Stimulated activated CD8-positive, alpha-beta memory T cell treated with anti-CD3 and anti-CD28 coated beads, Interleukin-15, amount 100 ng/mL, for 48 hours (primary cell): Measurements from ENCODE around the gene PAK2.
"Not testable (repeated sequence)": the region's sequence is repeated elsewhere in the genome, so short reads cannot be mapped to it uniquely, and the experiment has no call there.

Experiments used
- DNase-seq, 2 donors: peaks; one replicate each; pipeline ENCODE4 v3.0.0-alpha.2; 2020; ENCODE audit warnings: low read depth in 2 of 2

The PAK2 gene

DNA sequence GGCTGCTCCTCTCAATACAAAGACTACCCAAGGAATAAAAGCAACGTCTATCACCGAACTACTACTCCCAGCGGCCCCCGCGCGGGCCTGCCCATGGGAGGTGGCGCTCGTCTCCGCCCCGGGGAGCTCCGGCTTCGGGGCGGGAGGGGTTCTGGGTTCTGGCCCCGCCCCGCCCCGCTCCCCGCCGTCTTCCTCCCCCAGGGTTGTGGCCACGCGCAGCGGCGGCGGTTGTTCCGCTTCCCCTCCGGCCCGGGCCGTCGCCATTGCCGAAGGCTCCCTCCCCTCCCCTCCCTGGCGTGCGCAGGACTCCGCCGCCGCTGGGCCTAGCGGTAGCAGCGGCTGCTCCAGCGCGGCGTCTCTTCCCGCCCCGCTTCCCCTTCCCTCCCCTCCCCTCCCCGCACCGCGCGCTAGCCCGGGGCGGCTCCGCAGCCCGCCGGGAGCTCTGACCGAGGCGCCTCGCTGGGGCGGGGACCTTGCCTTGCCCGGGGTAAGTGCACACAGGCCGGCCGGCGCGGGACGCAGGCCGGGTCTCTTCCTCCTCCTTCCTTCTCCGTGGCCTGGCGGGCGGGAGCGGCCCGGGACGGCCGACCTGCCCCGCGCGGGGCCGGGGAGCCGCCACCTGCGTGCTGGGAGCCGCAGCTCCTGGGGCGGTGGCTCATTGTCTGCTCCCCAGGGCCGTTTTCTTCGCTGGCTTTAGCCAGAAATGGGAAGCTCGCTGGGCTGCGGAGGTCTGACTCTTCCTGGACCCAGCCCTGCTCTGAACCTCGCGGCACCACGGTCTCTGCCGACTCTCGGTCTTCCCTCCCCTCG, at the start of gene PAK2:
Gene PAK2, plus strand, starts transcription at position 187 of the 810 bp plus-strand sequence. CDS start 42,790 bp downstream, outside the sequence.
- peak; percentile 85 to 89 for DNase-seq

DNA sequence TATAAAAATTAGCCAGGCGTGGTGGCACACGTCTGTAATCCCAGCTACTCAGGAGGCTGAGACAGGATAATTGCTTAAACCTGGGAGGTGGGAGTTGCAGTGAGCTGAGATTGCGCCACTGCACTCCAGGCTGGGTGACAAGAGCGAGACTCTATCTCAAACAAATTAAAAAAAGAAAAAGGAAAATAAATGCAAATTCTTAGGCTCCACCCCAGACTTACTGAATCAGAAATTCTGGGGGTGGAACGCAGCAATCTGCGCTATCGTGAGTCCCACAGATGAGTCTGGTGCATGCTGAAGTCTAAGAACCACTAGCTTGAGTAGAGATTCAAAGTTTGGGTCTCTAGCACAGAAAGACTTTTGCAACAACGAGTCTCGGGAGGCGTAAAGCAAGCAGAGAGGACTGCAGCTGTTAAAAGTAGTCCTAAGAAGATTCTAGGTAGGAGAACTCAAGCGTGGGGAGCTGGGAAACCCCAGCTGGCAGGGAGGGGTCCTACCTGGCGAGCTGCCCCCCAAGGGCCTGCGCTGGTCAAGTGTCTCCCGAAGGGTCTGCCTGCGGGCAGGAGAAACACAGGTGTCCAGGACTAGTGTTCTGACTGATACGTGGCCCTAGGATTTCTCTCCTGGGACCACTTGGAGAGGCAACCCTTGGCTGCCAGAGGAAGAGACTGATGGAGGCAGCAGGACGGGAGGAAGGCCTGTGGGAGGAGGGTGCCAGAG, 49.6 kb upstream of the PAK2 start:
- DNase-seq: no peak

DNA sequence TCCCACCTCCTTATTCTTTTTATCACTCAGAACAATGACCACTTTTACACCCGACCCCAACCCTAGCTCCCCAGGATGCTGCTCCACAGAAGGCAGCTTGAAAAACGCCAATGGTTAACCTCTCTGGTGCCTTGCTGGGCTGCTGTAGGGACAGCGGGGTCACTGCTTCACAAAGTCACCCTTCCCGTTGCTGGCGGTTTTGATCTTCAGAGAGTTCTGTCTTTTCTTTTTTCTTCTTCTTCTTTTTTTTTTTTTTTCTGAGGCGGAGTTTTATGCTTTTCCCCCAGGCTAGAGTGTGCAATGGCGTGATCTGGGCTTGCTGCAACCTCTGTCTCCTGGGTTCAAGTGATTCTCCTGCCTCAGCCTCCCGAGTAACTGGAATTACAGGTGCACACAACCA, 48.3 kb upstream of the PAK2 start:
- DNase-seq: no peak

- DNase-seq: no peak
Observed at GRCh38 chr3:196694202-196694638, 45.4 kb upstream of the PAK2 start.

- no peak for DNase-seq
Observed at GRCh38 chr3:196694941-196695848, 44.5 kb upstream of the PAK2 start.

DNA sequence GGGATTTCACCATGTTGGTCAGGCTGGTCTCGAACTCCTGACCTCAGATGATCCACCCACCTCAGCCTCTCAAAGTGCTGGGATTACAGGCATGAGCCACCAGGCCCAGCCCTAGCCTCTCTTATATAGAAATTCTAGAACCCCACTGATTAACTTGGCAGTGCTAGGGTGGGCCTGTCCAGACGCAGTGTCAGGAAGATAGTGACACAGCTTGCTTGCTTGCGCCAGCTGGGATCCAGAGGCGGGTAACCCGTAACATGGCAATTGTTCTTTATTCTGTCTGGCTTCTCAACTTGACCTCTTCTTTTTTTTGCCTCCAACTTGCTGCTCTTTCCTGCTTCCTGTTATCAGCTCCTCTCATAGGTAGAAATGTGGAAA, 43.8 kb upstream of the PAK2 start:
- no peak for DNase-seq

- no peak for DNase-seq
Observed at GRCh38 chr3:196697270-196697669, 42.4 kb upstream of the PAK2 start.

- DNase-seq: no peak
Observed at GRCh38 chr3:196699749-196700148, 39.9 kb upstream of the PAK2 start.

DNA sequence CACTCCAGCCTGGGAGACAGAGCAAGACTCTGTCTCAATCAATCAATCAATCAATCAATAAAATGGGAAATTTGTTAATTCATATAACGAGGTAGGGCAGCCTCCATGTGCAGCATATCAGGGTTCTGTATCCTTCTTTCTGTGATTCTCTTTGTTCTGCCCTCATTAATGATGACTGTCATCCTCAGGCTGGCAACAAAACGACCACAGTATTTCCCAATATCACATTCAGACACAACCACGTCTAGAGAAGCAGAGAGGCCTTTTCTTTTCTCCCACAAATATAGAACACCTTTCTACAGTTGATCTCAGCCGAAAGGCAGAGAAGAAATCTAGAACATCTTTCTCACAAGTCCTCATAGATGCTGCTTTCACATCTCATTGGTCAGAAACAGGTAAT, 38.9 kb upstream of the PAK2 start:
- DNase-seq: no peak

DNA sequence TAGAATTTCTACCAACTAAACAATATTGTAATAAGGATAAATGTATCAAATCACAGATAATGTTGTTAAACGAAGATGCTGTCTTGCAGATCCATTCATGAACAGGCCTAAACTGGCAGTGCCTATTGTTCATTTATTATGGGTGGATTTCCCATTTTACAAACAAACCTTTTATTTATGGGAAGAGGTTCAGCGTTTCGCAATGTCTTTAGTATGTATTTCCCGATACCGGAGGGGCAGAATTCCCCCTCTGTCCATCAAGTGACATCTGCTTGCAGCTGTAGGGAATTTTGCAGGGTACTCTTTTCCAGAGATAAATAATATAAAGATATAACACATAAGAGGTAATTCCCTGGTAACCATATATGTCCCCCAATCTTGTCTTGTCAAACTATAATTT, 33.3 kb upstream of the PAK2 start:
- DNase-seq: no peak

DNA sequence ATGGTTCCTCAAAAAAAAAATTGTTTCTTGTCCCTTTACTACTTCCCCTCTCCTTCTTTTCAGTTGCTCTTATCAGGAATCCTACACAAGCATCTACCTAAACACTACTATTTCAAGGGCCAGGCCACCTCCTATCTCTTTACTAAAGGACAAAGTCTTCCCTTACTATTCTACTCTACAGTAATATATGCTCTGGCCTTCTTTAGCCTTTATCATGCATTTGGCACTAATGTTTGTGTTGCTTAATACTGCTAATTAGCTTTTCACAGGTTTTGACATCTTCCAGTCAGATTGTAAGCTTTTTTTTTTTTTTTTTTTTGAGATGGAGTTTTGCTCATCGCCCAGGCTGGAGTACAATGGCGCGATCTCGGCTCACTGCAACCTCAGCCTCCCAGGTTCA, 32.9 kb upstream of the PAK2 start:
- DNase-seq: no peak

- no peak for DNase-seq
Observed at GRCh38 chr3:196707566-196707965, 32.1 kb upstream of the PAK2 start.

DNA sequence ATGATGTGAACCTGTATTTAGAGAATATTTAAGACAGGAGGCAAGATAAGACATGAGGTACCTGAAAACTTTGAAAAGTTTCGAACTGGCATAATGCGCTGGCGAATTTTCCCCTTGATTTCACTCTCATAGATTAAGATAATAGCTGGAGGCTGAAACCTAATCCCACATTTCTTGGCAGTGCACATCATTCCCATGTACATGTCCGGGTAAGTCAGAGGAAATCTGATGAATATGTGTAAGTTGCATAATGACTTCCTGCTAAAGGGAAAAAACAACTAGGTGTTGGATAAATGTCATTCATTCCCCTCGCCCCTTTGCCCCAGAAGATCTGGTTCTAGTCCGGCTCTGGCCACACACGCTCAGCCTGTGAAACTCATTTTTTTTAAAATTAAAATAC, 31.2 kb upstream of the PAK2 start:
- no peak for DNase-seq

GRCh38 chr3:196711838-196712513, 27.7 kb upstream of the PAK2 start, which contains the start of the genes CEP19 and PIGX:
Gene CEP19, minus strand, starts transcription at chr3:196712250. Its CDS starts 3,593 bp downstream, at chr3:196708657.
Gene PIGX, plus strand, starts transcription at chr3:196712377.
- DNase-seq: peak; percentile 85 to 88

GRCh38 chr3:196712514-196713413, 26.9 kb upstream of the PAK2 start:
- DNase-seq: peak in 1 of 2 donors; percentile 57

DNA sequence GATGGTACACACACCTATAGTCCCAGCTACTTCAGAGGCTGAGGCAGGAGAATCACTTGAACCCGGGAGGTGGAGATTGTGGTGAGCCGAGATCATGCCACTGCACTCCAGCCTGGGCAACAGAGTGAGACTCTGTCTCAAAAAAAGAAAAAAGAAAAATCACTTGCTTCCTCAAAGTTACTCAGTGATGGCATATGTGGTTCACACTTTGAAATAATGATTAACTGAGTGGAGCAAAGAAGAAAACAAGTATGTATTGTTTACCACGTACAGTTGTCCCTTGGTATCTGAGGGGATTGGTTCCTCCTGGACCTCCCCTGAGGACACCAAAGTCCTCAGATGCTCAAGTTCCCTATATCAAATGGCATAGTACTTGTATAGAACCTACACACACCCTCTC, 22.5 kb upstream of the PAK2 start:
- DNase-seq: not testable (repeated sequence)

DNA sequence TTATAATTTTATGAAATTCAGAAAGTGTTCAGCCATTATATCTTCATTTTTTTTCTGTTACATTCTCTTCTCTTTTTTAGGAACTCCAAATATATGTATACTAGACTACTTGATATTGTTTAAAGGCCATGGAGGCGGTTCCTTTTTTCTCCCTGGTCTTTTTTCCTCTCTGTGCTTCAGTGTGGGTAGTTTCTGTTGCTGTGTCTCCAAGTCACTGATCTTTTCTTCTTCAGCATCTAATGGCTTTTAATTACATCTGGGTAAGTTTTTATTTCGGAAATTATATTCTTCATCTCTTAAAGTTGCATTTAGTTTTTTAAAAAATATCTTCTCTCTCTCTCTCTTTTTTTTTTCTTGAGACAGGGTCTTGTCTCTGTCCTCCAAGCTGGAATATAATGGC, 18.6 kb upstream of the PAK2 start:
- no peak for DNase-seq

- peak in 1 of 2 donors; percentile 8 for DNase-seq
Observed at GRCh38 chr3:196726788-196727675, 12.6 kb upstream of the PAK2 start.

DNA sequence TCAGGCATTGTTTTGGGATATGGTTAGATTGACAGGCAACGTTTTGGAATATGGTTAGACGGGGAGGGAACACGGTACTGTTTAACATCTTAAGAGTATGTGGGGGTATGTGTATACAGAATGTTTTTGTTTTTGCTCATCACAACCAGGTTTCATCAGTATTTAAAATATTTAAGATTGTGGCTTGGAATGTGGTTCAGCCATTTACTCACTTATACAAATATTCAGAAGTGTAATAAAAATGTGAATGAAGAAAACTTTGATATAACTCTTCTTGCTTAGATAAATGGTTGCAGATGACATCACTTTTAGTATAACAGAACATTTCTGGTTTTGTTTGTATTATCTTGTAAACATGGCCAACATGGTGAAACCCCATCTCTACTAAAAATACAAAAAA, 3.9 kb upstream of the PAK2 start:
- DNase-seq: no peak
